Activated CD8-positive, alpha-beta T cell treated with anti-CD3 and anti-CD28 coated beads for 36 hours (primary cell): ENCODE measurements around the gene ASMTL. TPM values are rescaled to one million over a fixed set of nuclear protein-coding genes. Genes with fewer than 3 reads are reported as not detected.

ENCODE experiments used
- ATAC-seq: fragments of 200-7000 bp; cut with Tn5 transposase; one replicate; pipeline ENCODE4 v1.10.0; 2021; ENCODE audit warnings: mild to moderate bottlenecking, moderate library complexity
- CTCF ChIA-PET: fragments of 350-600 bp; sonication (Branson Sonifier 250); formaldehyde crosslinking; loops from one replicate; lab custom pipeline; 2021; ENCODE audit warnings: antibody characterized with exemption; lab: Charles Lee
- POLR2A ChIA-PET: fragments of 350-600 bp; sonication (Branson Sonifier 250); formaldehyde crosslinking; loops from one replicate; lab custom pipeline; 2021; ENCODE audit warnings: antibody characterized with exemption; lab: Charles Lee
- DNase-seq: peaks from one replicate; pipeline ENCODE4 v3.0.0-alpha.2; 2020
- H3K27ac Mint-ChIP-seq: one replicate; pipeline ENCODE4 v1.8.0; 2021; ENCODE audit warnings: mild to moderate bottlenecking, mixed read lengths
- H3K27me3 Mint-ChIP-seq: one replicate; pipeline ENCODE4 v1.8.0; 2021; ENCODE audit warnings: mixed read lengths
- H3K36me3 Mint-ChIP-seq: one replicate; pipeline ENCODE4 v1.8.0; 2021; ENCODE audit warnings: low read depth, mixed read lengths
- H3K4me1 Mint-ChIP-seq: one replicate; pipeline ENCODE4 v1.8.0; 2021; ENCODE audit warnings: low read depth, mixed read lengths
- H3K4me3 Mint-ChIP-seq: one replicate; pipeline ENCODE4 v1.8.0; 2021; ENCODE audit warnings: mild to moderate bottlenecking, moderate library complexity, mixed read lengths
- H3K9me3 Mint-ChIP-seq: one replicate; pipeline ENCODE4 v1.8.0; 2021; ENCODE audit warnings: mixed read lengths
- intact Hi-C: fragments of 100-400 bp; cut with micrococcal nuclease; formaldehyde crosslinking; loops from one replicate; pipeline ENCODE4 v1.10.0; 2022
- total RNA-seq, 2 experiments: library from RNA; stranded (reverse); gene quantifications; one replicate each; pipeline ENCODE4 v1.2.3, GENCODE V29; 2021
- TF ChIP-seq, protein P1 (sequence below): fragments of 200-600 bp; IDR thresholded peaks from one replicate; pipeline ENCODE4 v1.8.0; 2022; ENCODE audit warnings: antibody characterized with exemption, mild to moderate bottlenecking

ASMTL gene
- total RNA-seq, 2 experiments from 2014 or later, result 55.8 to 57.2 TPM

DNA sequence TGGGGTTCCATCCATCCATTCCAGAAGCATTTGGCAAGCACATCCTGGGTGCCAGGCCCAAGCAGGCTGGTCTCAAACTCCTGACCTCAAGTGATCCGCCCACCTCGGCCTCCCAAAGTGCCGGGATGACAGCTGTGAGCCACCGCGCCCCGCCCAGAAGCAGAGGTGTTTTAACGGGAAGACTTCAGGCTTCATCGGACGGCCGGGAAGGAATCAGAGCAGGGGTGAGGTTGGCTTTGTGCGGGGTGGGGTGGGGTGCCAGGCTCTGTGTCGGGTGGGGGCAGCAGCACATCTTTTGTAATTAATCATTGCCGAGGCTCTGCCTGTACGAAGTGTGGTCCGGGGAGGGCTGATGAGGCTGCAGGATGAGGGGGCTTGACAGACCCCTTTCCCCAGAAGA is 55.7 kb downstream of the ASMTL start:
- no peaks in the 10 kb centered on the region for H3K9me3 Mint-ChIP-seq
- intact Hi-C loops, result no loop called here
- no peaks in the 10 kb centered on the region for H3K27me3 Mint-ChIP-seq
- CTCF ChIA-PET, result no interaction called here
- ATAC-seq (no peak), DNase-seq (no peak)
- POLR2A ChIA-PET, result no interaction called here
- H3K4me1 Mint-ChIP-seq, result peaks cover 24% of the 10 kb centered on the region
- no peak overlapping the region for H3K4me3 Mint-ChIP-seq
- TF ChIP-seq, protein P1, sequence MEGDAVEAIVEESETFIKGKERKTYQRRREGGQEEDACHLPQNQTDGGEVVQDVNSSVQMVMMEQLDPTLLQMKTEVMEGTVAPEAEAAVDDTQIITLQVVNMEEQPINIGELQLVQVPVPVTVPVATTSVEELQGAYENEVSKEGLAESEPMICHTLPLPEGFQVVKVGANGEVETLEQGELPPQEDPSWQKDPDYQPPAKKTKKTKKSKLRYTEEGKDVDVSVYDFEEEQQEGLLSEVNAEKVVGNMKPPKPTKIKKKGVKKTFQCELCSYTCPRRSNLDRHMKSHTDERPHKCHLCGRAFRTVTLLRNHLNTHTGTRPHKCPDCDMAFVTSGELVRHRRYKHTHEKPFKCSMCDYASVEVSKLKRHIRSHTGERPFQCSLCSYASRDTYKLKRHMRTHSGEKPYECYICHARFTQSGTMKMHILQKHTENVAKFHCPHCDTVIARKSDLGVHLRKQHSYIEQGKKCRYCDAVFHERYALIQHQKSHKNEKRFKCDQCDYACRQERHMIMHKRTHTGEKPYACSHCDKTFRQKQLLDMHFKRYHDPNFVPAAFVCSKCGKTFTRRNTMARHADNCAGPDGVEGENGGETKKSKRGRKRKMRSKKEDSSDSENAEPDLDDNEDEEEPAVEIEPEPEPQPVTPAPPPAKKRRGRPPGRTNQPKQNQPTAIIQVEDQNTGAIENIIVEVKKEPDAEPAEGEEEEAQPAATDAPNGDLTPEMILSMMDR, result no peak
- no peak overlapping the region for H3K27ac Mint-ChIP-seq
- H3K36me3 Mint-ChIP-seq, result peaks cover 28% of the 10 kb centered on the region

GRCh38 chrX:1395646-1396216 is 57.0 kb downstream of the ASMTL start:
- no peak for ATAC-seq
- Mint-ChIP-seq H3K36me3 (peaks cover 40% of the 10 kb centered on the region), H3K27ac (no peak overlapping the region), H3K4me1 (peaks cover 28% of the 10 kb centered on the region), H3K4me3 (no peak overlapping the region), H3K27me3 (no peaks in the 10 kb centered on the region), H3K9me3 (no peaks in the 10 kb centered on the region)
- POLR2A ChIA-PET, result no interaction called here
- intact Hi-C loops, result no loop called here
- CTCF ChIA-PET, result no interaction called here
- TF ChIP-seq, protein P1, result no peak
- no peak for DNase-seq

- peaks cover 47% of the 10 kb centered on the region for H3K36me3 Mint-ChIP-seq
- CTCF ChIA-PET, result no interaction called here
Measured at GRCh38 chrX:1394731-1395501, 57.8 kb downstream of the ASMTL start.

DNA sequence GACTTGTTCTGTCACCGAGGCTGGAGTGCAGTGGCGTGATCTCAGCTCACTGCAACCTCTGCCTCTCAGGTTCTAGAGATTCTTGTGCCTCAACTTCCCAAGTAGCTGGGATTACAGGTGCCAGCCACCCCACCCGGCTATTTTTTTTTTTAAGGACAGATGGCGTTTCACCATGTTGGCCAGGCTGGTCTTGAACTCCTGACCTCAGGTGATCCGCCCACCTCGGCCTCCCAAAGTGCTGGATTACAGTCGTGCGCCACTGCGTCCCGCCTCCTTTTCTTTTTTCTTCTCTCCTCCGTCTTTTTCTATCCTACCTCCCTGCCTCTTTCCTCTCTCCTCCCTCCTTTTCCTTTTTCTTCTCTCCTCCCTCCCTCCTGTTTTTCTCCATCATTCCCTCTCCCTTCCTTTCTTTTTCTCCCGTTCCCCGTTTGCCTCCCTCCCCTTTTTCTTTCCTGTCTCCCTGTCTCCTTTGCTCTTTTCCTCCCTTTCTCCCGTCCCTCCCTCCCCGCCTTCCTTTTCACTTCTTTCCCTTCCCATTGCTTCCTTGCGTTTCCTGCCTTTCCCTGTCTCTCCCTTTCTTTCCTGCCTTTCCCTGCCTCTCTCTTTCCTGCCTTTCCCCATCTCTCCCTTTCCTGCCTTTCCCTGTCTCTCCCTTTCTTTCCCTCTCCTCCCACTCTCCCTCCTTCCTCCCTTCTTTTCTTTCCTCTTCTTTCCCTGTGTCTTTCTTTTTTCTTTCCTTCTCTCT is 58.7 kb downstream of the ASMTL start:
- Mint-ChIP-seq H3K4me1 (peaks cover 37% of the 10 kb centered on the region), H3K27me3 (no peaks in the 10 kb centered on the region), H3K27ac (peak overlapping the region; percentile 97), H3K36me3 (peaks cover 53% of the 10 kb centered on the region), H3K4me3 (peak overlapping the region; percentile 91), H3K9me3 (no peaks in the 10 kb centered on the region)
- DNase-seq (no peak), ATAC-seq (no peak)
- ChIA-PET CTCF (no interaction called here), POLR2A (no interaction called here)
- intact Hi-C loops, result no loop called here
- TF ChIP-seq, protein P1, result no peak

More at GRCh38 chrX:1394731-1395501, 57.8 kb downstream of the ASMTL start:
- no peaks in the 10 kb centered on the region for H3K27me3 Mint-ChIP-seq
- ATAC-seq, result no peak
- H3K9me3 Mint-ChIP-seq, result no peaks in the 10 kb centered on the region
- no peak for DNase-seq
- TF ChIP-seq, protein P1, result no peak
- intact Hi-C loops, result no loop called here
- POLR2A ChIA-PET, result no interaction called here
- peak overlapping the region; percentile 18 for H3K27ac Mint-ChIP-seq
- H3K4me3 Mint-ChIP-seq, result peak overlapping the region; percentile 91
- H3K4me1 Mint-ChIP-seq, result peaks cover 31% of the 10 kb centered on the region
